Left ventricle myocardium inferior (tissue), 1 donor: ENCODE measurements around the gene EPB41L1. TPM values are rescaled to one million over a fixed set of nuclear protein-coding genes. Genes with fewer than 3 reads are reported as not detected.

Experiments used
- DNase-seq: peaks from one replicate; pipeline ENCODE4 v3.0.0-alpha.2; 2020
- H3K27ac ChIP-seq: fragments of 200-600 bp; replicated peaks from 2 replicates; pipeline ENCODE4 v1.8.0; 2021
- H3K27me3 ChIP-seq: fragments of 200-600 bp; 2 replicates; pipeline ENCODE4 v1.8.0; 2021; ENCODE audit warnings: low read depth
- H3K36me3 ChIP-seq: fragments of 200-600 bp; 2 replicates; pipeline ENCODE4 v1.8.0; 2021
- H3K4me1 ChIP-seq: fragments of 200-600 bp; 2 replicates; pipeline ENCODE4 v1.8.0; 2021
- H3K4me3 ChIP-seq: fragments of 200-600 bp; 2 replicates; pipeline ENCODE4 v1.8.0; 2021; ENCODE audit warnings: mild to moderate bottlenecking, moderate library complexity
- H3K9me3 ChIP-seq: fragments of 200-600 bp; replicated peaks from 2 replicates; pipeline ENCODE4 v1.8.0; 2021
- intact Hi-C: fragments of 100-400 bp; cut with micrococcal nuclease; formaldehyde crosslinking; loops from one replicate; pipeline ENCODE4 v1.11.0; 2022
- total RNA-seq: library from RNA; stranded (reverse); fragmentation: NEBNext Ultra II Directional; extraction: Animal tissue kit (Norgen Biotek cat#: 25700); gene quantifications from one replicate; pipeline ENCODE4 v1.2.1, GENCODE V29; 2021
- TF ChIP-seq, protein P1 (sequence below): fragments of 200-600 bp; IDR thresholded peaks from 2 replicates; pipeline ENCODE4 v1.8.0; 2021; ENCODE audit warnings: antibody characterized with exemption, mild to moderate bottlenecking, borderline replicate concordance
- donor health status: DM: no; HTN: yes; CAD: no; lungs with severe emphysema.

The EPB41L1 gene
- total RNA-seq, 1 donor from 2014 or later, result 14.6 TPM

DNA sequence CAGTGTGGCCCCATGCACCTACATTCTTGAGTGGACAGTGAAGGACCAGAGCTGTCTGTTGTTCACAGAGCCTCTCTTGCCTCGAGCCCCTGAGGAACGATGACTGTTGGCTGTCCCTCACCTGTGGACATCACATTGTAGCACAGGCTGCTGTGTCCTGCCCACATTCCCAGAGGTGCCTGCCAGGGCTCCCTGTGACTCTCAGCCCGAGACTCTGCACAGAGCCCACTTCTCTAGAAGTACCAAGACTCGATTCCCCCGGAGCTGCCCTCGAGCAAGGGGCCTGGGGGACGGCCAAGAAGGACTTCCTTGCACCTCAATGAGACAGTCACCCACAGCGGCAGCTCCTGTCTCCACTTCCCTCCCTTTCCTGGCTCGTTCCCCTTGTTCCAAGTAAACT is 123.0 kb downstream of the EPB41L1 start:
- TF ChIP-seq, protein P1, sequence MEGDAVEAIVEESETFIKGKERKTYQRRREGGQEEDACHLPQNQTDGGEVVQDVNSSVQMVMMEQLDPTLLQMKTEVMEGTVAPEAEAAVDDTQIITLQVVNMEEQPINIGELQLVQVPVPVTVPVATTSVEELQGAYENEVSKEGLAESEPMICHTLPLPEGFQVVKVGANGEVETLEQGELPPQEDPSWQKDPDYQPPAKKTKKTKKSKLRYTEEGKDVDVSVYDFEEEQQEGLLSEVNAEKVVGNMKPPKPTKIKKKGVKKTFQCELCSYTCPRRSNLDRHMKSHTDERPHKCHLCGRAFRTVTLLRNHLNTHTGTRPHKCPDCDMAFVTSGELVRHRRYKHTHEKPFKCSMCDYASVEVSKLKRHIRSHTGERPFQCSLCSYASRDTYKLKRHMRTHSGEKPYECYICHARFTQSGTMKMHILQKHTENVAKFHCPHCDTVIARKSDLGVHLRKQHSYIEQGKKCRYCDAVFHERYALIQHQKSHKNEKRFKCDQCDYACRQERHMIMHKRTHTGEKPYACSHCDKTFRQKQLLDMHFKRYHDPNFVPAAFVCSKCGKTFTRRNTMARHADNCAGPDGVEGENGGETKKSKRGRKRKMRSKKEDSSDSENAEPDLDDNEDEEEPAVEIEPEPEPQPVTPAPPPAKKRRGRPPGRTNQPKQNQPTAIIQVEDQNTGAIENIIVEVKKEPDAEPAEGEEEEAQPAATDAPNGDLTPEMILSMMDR, result no peak
- Histone ChIP-seq H3K27me3 (peaks cover 97% of the 10 kb centered on the region), H3K4me3 (no peak overlapping the region), H3K36me3 (no peaks in the 10 kb centered on the region), H3K4me1 (no peaks in the 10 kb centered on the region), H3K9me3 (no peaks in the 10 kb centered on the region), H3K27ac (no peak overlapping the region)
- intact Hi-C loops, result no loop called here
- no peak for DNase-seq

DNA sequence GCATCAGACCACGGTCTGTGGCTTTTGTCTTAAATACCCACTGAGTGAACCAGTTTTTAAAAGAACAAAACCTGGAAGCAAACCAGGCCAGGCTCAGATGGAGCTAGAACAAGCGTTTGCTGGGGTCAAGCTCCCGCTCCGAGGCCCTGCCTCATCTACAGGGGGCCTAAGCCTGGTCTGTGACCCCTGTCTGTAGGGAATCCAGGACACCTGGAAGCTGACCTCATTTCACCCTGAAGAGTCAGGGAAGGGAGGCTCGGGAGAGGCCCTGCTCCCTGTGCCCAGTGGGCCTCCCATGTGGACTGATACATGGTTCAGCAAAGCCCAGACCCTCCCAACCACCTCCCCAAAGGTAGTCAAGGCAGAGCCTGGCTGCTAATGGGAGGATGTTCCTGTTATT is 124.8 kb downstream of the EPB41L1 start:
- TF ChIP-seq, protein P1, result no peak
- Histone ChIP-seq H3K27me3 (peaks cover 90% of the 10 kb centered on the region), H3K4me1 (no peaks in the 10 kb centered on the region), H3K27ac (no peak overlapping the region), H3K36me3 (no peaks in the 10 kb centered on the region), H3K4me3 (no peak overlapping the region), H3K9me3 (no peaks in the 10 kb centered on the region)
- intact Hi-C loops, result no loop called here
- no peak for DNase-seq

DNA sequence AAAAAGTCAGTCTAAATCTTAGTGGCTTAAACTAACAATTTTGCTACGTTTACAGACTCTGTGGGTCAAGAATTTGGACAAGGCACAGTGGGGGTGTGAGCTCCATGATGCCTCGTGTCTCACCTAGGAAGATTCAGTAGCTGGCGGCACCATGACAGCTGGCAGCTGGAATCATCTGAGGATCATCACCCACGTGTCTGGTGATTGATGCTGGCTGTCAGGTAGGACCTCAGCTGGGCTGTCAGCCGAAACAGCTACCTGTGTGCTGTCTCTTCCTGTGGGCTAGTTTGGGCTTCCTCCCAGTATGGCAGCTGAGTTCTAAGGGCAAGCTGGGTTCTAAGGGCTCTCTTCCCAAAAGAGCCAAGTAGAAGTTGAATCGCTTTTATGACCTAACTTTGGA is 125.2 kb downstream of the EPB41L1 start:
- Histone ChIP-seq H3K4me1 (no peaks in the 10 kb centered on the region), H3K27me3 (peaks cover 90% of the 10 kb centered on the region), H3K36me3 (no peaks in the 10 kb centered on the region), H3K27ac (no peak overlapping the region), H3K9me3 (no peaks in the 10 kb centered on the region), H3K4me3 (no peak overlapping the region)
- intact Hi-C loops, result no loop called here
- no peak for DNase-seq
- TF ChIP-seq, protein P1, result no peak

GRCh38 chr20:36281785-36282380 is 127.3 kb downstream of the EPB41L1 start:
- no peak overlapping the region for H3K4me3 ChIP-seq
- no peaks in the 10 kb centered on the region for H3K4me1 ChIP-seq
- no peaks in the 10 kb centered on the region for H3K36me3 ChIP-seq
- no peak for DNase-seq
- peaks cover 91% of the 10 kb centered on the region for H3K27me3 ChIP-seq
- H3K9me3 ChIP-seq, result no peaks in the 10 kb centered on the region
- no peak overlapping the region for H3K27ac ChIP-seq
- intact Hi-C loops, result no loop called here
- TF ChIP-seq, protein P1, result no peak

Other genes starting within 250 kb of the EPB41L1 start
- 40.0 TPM for gene SCAND1, start 200.2 kb upstream of the EPB41L1 start, total RNA-seq
- gene CNBD2, start 186.2 kb upstream of the EPB41L1 start, total RNA-seq, result 3.7 TPM
- gene AAR2, start 81.7 kb downstream of the EPB41L1 start, total RNA-seq, result 13.3 TPM
- gene DLGAP4, start 151.6 kb downstream of the EPB41L1 start, total RNA-seq, result 51.7 TPM